Caki2 (cell line): ENCODE results near the gene ITGB2. TPM values are rescaled to one million over a fixed set of nuclear protein-coding genes. Genes with fewer than 3 reads are reported as not detected.
A peak's percentile ranks its signal among the peaks of the same experiment; 100 is the strongest.

ENCODE experiments used
- DNase-seq: peaks from one replicate; pipeline ENCODE4 v3.0.0-alpha.2; 2015; ENCODE audit warnings: low read depth
- in situ Hi-C: cut with HindIII; loops from 2 replicates; pipeline ENCODE4 v1.10.0; 2016; ENCODE audit warnings: low sequenced_read_pairs, low pct_unique_long_range_greater_than_20kb, mixed read lengths
- total RNA-seq: library from RNA; depleted of rRNA; stranded (reverse); fragments of >200 nt; shearing (Covaris generic); gene quantifications from 2 replicates; pipeline ENCODE4 v1.2.3, GENCODE V29; 2014; ENCODE audit warnings: low replicate concordance

ITGB2 gene
- total RNA-seq, 1 experiment from 2014 or later, result 11.9 TPM

GRCh38 chr21:44956356-44957046, 35.8 kb upstream of the ITGB2 start:
- in situ Hi-C loops, result no loop called here
- DNase-seq, result no peak

GRCh38 chr21:44955798-44956175, 35.1 kb upstream of the ITGB2 start:
- DNase-seq, result no peak
- in situ Hi-C loops, result no loop called here

- in situ Hi-C loops, result no loop called here
- no peak for DNase-seq
These were observed 34.6 kb upstream of the ITGB2 start for GRCh38 chr21:44955141-44955797.

GRCh38 chr21:44954281-44954771, 33.6 kb upstream of the ITGB2 start:
- in situ Hi-C loops, result no loop called here
- no peak for DNase-seq

GRCh38 chr21:44953628-44954021, 32.9 kb upstream of the ITGB2 start:
- in situ Hi-C loops, result no loop called here
- DNase-seq, result no peak

GRCh38 chr21:44952929-44953627, 32.4 kb upstream of the ITGB2 start:
- in situ Hi-C loops, result no loop called here
- DNase-seq, result no peak

- DNase-seq, result no peak
- in situ Hi-C loops, result no loop called here
These were observed 31.6 kb upstream of the ITGB2 start for GRCh38 chr21:44952116-44952928.

GRCh38 chr21:44951186-44951915, 30.7 kb upstream of the ITGB2 start:
- DNase-seq, result no peak
- in situ Hi-C loops, result no loop called here

- in situ Hi-C loops, result no loop called here
- no peak for DNase-seq
These were observed 29.7 kb upstream of the ITGB2 start for GRCh38 chr21:44950351-44950750.

GRCh38 chr21:44949779-44950198, 29.1 kb upstream of the ITGB2 start:
- DNase-seq, result peak; percentile 64
- in situ Hi-C loops, result no loop called here

- in situ Hi-C loops, result no loop called here
- DNase-seq, result no peak
These were observed 28.6 kb upstream of the ITGB2 start for GRCh38 chr21:44949161-44949778.

GRCh38 chr21:44948426-44949120, 27.9 kb upstream of the ITGB2 start:
- no peak for DNase-seq
- in situ Hi-C loops, result no loop called here

- no peak for DNase-seq
- in situ Hi-C loops, result no loop called here
These were observed 27.2 kb upstream of the ITGB2 start for GRCh38 chr21:44947930-44948331.

- in situ Hi-C loops, result no loop called here
- peak; percentile 50 for DNase-seq
These were observed 26.6 kb upstream of the ITGB2 start for GRCh38 chr21:44947111-44947929.

- in situ Hi-C loops, result no loop called here
- no peak for DNase-seq
These were observed 25.7 kb upstream of the ITGB2 start for GRCh38 chr21:44946254-44947041.

- no peak for DNase-seq
- in situ Hi-C loops, result no loop called here
These were observed 23.9 kb upstream of the ITGB2 start for GRCh38 chr21:44944596-44944995.
